HG02943 (cell line): ENCODE results near the gene TNFSF13.

Experiments
- ATAC-seq: cut with Tn5 transposase; IDR thresholded peaks from one replicate; pipeline ENCODE4 v1.9.1; 2021; ENCODE audit warnings: mild to moderate bottlenecking, low read depth, moderate library complexity; ENCODE audit not compliant: unreplicated experiment

TNFSF13 gene, protein sequence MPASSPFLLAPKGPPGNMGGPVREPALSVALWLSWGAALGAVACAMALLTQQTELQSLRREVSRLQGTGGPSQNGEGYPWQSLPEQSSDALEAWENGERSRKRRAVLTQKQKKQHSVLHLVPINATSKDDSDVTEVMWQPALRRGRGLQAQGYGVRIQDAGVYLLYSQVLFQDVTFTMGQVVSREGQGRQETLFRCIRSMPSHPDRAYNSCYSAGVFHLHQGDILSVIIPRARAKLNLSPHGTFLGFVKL

DNA sequence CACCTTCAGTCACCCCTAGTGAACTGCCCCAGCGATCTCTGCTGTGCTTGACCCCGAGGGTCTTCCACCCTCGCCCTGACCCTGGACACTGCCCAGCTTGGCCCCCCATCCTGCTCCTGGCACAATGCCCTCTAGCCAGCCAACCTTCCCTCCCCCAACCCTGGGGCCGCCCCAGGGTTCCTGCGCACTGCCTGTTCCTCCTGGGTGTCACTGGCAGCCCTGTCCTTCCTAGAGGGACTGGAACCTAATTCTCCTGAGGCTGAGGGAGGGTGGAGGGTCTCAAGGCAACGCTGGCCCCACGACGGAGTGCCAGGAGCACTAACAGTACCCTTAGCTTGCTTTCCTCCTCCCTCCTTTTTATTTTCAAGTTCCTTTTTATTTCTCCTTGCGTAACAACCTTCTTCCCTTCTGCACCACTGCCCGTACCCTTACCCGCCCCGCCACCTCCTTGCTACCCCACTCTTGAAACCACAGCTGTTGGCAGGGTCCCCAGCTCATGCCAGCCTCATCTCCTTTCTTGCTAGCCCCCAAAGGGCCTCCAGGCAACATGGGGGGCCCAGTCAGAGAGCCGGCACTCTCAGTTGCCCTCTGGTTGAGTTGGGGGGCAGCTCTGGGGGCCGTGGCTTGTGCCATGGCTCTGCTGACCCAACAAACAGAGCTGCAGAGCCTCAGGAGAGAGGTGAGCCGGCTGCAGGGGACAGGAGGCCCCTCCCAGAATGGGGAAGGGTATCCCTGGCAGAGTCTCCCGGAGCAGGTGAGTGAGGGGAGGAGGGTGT is at the start of gene TNFSF13:
TSS of gene TNFSF13 (plus strand) at position 207 of the 776 bp plus-strand sequence. CDS start at position 497, 290 bp downstream.
- no peak for ATAC-seq

DNA sequence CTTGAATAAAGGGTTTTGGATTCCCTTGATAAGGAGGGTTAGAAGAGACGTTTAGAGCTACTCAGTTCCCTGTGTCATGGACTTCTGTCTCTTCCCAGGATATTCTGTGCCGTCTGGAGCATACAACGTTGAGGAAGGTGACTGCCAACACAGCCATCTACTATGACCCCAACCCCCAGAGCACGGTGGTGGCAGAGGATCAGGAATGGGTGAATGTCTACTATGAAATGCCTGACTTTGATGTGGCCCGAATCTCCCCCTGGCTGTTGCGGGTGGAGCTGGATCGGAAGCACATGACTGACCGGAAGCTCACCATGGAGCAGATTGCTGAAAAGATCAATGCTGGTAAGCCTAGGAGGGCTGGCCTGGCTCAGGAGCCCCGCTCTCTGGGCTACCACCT is 49.7 kb upstream of the TNFSF13 start:
- ATAC-seq: no peak

DNA sequence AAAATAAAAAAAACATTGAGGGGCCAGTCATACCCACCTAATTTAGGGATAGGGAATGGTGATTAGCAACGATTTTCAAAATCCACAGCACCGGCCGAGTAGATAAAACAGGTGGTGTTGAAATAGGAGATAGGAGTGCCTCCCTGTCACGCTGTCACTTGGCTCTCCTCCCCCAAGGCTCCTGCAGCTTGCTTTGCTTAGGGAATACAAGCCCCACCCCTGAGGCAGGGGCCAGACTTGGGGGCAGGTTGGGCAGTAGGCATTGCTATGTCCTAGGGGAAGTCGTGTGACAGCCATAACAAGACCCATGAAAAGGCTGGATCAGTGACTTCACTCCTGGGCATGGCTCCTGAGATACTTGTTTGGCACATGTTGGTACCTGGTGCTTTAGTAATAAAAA is 48.6 kb upstream of the TNFSF13 start:
- no peak for ATAC-seq

DNA sequence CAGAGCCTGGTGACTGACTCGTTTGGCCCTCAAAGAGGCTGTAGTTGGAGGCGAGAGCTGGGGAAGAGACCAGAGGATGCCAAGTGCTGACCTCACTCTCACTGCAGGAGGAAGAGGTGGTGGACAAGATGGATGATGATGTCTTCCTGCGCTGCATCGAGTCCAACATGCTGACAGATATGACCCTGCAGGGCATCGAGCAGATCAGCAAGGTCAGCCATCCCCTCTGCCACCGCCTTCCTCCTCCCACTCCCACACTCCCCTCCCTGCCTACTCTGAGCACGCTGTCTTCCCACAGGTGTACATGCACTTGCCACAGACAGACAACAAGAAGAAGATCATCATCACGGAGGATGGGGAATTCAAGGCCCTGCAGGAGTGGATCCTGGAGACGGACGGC is 47.4 kb upstream of the TNFSF13 start:
- ATAC-seq: no peak

DNA sequence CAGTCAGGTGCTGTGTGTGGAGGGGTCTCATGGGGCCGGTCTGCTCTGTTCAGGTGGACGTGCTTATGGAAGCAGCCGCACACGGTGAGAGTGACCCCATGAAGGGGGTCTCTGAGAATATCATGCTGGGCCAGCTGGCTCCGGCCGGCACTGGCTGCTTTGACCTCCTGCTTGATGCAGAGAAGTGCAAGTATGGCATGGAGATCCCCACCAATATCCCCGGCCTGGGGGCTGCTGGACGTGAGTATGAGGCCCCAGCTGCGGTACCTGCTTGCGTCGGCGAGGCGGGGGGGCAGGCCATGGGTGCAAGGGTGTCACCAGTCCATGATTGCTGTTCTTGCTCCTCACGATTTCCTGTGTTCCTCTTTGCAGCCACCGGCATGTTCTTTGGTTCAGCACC is 46.4 kb upstream of the TNFSF13 start:
- no peak for ATAC-seq

DNA sequence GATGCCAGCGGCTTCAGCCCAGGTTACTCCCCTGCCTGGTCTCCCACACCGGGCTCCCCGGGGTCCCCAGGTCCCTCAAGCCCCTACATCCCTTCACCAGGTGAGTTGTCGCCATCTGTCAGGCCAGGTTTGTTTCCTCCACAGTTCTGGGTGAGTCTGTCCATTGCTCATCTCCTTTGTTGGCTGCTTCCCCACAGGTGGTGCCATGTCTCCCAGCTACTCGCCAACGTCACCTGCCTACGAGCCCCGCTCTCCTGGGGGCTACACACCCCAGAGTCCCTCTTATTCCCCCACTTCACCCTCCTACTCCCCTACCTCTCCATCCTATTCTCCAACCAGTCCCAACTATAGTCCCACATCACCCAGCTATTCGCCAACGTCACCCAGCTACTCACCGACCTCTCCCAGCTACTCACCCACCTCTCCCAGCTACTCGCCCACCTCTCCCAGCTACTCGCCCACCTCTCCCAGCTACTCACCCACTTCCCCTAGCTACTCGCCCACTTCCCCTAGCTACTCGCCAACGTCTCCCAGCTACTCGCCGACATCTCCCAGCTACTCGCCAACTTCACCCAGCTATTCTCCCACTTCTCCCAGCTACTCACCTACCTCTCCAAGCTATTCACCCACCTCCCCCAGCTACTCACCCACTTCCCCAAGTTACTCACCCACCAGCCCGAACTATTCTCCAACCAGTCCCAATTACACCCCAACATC is 45.6 kb upstream of the TNFSF13 start:
- no peak for ATAC-seq

DNA sequence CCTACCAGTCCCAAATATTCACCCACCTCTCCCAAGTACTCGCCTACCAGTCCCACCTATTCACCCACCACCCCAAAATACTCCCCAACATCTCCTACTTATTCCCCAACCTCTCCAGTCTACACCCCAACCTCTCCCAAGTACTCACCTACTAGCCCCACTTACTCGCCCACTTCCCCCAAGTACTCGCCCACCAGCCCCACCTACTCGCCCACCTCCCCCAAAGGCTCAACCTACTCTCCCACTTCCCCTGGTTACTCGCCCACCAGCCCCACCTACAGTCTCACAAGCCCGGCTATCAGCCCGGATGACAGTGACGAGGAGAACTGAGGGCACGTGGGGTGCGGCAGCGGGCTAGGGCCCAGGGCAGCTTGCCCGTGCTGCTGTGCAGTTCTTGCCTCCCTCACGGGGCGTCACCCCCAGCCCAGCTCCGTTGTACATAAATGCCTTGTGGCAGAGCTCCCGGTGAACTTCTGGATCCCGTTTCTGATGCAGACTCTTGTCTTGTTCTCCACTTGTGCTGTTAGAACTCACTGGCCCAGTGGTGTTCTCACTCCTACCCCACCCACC is 44.6 kb upstream of the TNFSF13 start:
- no peak for ATAC-seq

DNA sequence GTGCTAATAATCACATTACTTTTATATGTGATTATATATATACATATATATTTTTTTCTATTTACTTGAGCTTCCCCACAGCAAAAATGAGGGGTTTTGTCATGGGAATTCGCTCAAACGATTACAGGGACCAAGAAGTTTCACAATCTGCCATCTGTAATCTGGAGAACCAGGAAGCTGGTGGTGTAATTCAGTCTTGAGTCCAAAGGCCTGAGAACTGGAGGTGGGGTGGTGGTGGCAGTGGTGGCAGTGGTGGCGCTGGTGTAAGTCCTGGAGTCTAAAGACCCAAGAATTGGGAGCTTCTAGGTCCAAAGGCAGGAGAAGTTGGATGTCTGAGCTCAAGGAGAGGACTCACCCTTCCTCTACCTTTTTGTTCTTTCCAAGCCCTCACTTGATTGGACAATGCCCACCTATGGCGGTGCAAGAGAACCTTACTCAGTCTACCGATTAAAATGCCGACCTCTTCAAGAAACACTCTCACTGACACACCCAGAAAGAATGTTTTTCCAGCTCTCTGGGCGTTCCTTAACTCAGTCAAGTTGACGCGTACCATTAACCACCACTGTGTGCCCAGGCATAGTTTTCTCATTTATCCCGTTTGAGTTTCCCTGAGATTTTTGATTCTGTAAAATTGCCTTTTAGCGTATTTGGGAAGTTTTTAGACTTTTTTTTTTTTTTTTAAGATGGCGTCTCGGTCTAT is 42.5 kb upstream of the TNFSF13 start:
- ATAC-seq: no peak

DNA sequence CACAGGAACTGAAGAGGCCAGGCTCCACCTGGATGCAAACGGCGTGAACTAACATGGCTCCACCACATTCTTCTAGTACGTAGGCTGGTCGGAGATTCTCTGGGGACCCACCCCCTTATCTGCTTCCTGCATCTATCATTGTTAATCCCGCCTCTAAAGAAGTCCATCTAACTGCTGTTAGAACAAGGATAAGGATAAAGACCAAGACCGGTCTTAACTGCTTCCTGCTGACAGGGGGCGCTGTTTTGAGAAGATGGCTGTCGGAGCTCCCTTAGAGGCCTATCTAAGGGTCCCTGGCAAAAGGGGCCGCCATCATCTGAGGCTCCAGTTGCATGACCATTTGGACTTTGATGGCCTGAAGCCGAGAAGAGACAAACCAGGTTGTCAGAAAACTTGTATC is 35.5 kb upstream of the TNFSF13 start:
- no peak for ATAC-seq

DNA sequence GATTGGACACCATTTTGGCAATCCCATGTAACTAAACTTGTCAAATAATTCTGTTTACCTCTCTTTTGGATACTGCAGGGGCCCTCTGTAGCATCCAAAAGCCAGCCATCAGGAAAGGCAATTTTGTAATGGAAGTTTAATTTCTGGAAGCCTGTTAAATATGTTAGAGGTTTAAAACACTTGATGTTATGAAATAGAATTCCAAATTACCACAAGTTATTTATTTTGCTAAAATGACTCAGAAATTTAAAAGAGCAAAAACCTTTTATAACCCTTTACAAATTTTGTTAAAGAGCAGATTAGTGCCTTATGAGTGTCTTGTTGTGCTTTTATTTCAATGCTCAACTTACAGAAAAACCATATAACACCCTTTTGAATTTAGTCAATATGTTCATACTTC is 29.7 kb upstream of the TNFSF13 start:
- ATAC-seq: no peak

DNA sequence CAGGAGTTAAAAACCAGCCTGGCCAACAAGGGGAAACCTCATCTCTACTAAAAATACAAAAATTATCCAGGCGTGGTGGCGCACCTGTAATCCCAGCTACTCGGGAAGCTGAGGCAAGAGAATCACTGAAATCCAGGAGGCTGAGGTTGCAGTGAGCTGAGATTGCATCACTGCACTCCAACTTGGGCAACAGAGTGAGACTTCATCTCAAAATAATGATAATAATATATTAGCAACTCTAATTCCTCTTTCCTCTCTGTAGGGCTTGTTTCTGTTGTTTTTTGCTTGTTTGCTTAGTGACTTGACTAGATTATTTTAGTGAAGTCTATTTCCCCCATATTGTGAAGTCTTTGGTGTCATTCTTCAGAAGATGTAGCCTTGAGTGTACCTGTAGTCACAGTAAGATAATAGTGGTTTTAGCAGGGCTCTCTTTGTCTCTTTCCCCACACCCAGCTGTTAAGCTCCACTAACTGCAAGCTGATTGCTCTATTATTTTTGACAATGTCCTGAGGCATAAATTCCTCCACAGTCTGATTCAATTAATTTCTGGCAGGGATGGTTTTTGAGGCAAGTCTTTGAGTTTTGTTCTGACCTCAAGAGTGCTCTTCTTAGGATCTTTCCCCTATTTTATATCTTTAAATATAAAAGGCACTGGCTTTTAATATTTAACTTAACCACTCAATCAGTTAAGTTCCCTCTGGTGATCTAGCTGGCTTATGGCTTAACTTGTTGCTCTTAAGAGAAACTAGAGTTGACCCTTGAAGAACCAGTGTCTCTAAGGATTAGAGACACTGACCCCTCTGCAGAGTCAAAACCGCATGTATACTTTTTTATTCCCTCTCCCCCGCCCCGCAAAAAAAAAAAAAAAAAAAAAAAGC is 28.3 kb upstream of the TNFSF13 start:
- ATAC-seq: no peak

DNA sequence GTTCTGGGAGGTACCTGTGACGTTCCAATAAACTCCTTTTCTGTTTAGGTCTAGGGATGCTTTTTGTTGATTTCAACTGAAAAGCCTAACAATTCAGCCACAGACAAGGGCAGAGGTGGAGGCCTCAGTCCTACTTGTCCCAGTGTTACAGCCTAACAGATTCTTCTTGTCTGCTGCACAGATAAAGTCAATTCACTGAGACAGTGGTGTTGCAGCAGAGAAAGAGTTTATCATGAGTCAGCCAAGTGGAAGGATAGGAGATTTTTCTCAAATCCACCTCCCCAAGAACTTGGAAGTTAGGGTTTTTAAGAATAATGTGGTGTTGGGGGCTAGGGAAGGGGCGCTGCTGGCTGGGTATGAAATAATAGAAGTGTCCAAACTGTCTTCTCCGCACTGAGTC is 20.5 kb upstream of the TNFSF13 start:
- no peak for ATAC-seq

DNA sequence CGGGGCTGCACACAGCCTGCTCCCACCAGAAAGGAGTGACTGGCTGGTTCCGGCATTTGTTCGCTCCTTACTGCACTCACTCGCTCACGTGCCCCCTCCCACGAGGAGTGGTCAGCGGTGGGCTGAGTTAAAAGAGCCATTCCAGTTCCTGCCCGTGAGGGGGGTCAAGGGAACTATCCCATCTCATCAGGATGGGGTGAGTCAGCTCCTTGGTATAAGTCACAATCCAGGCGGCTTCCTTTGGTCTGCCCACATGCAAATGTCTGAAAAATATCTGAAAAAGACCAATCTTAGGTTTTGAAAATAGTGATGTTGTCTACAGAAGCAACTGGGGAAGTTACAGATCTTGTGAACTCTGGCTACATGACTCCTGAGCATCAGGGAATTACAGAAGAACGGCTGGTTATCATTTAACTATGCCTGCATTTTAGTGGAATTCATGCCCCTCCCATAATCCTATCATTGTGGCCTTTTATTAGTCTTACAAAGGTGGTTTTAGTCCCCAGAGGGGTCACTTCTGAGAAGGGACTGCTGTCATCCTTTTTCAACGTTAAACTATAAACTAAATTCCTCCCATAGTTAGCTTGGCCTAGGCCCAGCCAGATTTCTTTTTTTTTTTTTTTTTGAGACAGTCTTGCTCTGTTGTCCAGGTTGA is 19.5 kb upstream of the TNFSF13 start:
- no peak for ATAC-seq

DNA sequence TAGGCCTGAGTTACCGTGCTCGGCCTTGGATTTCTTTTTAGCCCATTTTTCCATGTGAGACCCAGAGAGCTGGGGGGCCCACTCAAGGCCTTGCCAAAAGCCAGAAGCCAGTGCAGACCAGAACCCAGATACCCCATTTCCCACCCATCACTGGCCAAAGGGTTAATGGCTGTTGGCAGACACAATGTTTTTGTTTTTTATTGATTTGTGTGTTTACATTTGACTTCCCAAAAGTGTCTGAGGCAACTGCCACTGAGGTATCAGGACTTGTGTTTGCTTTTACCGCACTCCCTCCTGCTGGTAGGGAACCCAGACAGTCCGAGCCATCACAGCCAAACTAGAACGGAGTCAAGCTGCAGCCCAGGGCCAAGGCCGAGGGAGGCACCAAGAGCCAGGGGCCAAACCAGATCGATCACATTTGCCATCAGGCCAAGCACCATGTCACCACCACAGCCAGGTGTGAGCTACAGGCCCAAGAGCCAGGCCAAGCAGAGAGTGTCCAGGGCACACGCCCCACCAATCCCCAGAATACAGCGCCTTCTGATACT is 17.4 kb upstream of the TNFSF13 start:
- ATAC-seq: no peak

DNA sequence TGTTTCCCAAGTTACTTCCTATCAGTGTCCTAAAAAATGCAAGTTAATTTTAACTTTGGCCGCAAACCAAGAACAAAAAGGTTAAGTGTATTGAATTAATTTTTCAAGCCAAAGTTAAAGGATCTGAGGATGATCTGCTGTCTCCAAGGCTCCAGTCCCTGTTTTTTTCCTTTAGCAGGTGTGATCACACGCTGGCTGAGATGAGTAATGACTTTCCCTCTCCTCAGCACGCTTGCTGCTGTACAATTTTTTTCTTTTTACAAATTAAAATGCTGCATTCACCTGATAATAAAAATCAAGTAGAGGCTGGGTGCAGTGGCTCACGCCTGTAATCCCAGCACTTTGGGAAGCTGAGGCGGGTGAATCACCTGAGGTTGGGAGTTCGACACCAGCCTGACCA is 13.6 kb upstream of the TNFSF13 start:
- no peak for ATAC-seq

DNA sequence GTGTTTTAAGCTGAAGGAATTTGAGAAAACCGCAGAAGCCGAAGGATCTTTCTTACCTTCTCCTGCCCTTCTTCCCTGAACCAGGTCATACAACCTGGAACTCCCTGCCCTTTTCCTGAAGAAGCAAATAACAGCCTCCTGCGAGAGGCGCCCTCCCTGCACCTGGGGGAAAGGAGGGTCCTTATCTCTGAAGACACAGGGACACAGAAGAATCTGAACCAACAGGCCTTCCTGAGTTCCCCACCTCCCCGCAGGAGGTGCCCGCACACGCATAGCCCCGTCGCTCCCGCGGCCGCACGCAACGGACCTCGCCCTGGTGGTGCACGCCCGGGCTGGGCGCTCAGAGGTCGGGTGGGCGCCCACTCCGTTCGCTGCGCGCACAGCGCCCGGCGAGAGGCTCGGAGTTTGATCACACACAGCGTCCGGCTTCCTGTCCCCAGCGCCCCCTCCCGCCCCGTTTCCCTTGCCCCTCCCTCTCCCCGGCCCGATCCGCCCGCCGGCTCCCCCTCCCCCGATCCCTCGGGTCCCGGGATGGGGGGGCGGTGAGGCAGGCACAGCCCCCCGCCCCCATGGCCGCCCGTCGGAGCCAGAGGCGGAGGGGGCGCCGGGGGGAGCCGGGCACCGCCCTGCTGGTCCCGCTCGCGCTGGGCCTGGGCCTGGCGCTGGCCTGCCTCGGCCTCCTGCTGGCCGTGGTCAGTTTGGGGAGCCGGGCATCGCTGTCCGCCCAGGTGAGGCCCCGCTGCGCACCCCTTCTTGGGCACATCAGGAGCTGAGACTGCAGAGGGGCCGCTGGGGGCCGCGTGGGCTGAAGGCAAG is 9.8 kb upstream of the TNFSF13 start, which contains the start of gene TNFSF12:
TSS of gene TNFSF12 (plus strand) at position 474 of the 816 bp plus-strand sequence. CDS start at position 570, 96 bp downstream.
- ATAC-seq: no peak

DNA sequence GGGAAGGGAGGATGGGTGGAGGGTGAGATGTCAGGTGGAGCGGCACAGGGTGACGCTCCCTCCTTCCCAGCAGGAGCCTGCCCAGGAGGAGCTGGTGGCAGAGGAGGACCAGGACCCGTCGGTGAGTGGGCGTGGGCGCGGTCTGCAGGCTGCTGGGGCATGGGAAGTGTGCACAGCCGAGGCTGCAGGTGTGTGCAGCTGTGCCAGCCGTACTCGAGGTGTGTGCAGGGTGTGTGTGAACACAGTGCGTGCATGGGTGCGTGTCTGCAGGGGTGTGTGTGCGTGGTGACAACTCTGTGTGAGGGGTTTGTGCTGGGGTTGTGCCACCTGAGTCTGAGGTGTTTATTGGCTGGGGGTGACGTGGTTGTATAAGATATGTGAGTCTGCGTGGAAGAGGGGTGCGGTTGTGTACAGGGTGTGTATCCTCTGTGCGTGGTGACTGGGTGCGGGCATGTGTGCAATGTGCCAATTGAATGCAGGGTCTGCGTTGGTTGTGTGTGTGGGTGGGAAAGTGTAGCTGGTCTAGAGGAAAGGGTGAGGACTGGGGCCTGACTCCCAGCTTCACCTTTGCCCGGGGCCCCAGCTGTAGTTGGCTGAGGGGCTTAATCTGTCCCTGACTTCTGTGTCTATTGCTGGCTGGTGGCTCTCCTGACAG is 9.0 kb upstream of the TNFSF13 start:
- ATAC-seq: no peak
